AG04449 (cell line): ENCODE data around the gene PLCD3.

Experiments
- CTCF ChIA-PET: fragments of 350-600 bp; formaldehyde crosslinking; extraction: SDS; loops from one replicate; lab custom pipeline; 2021; ENCODE audit warnings: antibody characterized with exemption; lab: Yijun Ruan, JAX
- POLR2A ChIA-PET: fragments of 400-600, 350-600 bp; formaldehyde crosslinking; extraction: SDS; loops from one replicate; lab custom pipeline; 2020; ENCODE audit warnings: antibody characterized with exemption, inconsistent platforms; lab: Yijun Ruan, JAX
- DNase-seq: peaks from one replicate; pipeline ENCODE4 v3.0.0-alpha.2; 2010; ENCODE audit warnings: low read depth, low spot score
- H3K4me3 ChIP-seq: 2 replicates; pipeline ENCODE4 v1.5.1; 2011; ENCODE audit warnings: low read depth, mild to moderate bottlenecking, control low read depth, low read length
- CTCF ChIP-seq: IDR thresholded peaks from one replicate; pipeline ENCODE4 v1.5.1; 2011; ENCODE audit warnings: mild to moderate bottlenecking, moderate library complexity, low read length, control low read depth, inconsistent platforms; ENCODE audit not compliant: insufficient read depth; ENCODE audit errors: missing control alignments

PLCD3 gene

GRCh38 chr17:45104029-45104428 lies 28.3 kb downstream of the PLCD3 start:
- DNase-seq, result no peak
- ChIA-PET CTCF (interaction anchor here (0.7 to 7.6 kb wide), 8 partner anchors 8 to 82 kb away, joined by 3 to 107 read pairs (median 10); partner anchors contain the start of genes ACBD4 and PLCD3), POLR2A (interaction anchor here (1.4 kb wide), 1 partner anchor 8 kb away, joined by 3 read pairs; no protein-coding TSS in a partner anchor)
- TF ChIP-seq CTCF, result no peak
- no peak overlapping the region for H3K4me3 ChIP-seq

GRCh38 chr17:45103269-45103795 lies 29.0 kb downstream of the PLCD3 start:
- no peak overlapping the region for H3K4me3 ChIP-seq
- no peak for DNase-seq
- POLR2A ChIA-PET, result interaction anchor here (1.4 kb wide), 1 partner anchor 9 kb away, joined by 3 read pairs; no protein-coding TSS in a partner anchor
- CTCF ChIA-PET, result interaction anchor here (1.0 to 7.6 kb wide), 7 partner anchors 7 to 81 kb away, joined by 3 to 107 read pairs (median 8); partner anchors contain the start of genes ACBD4 and PLCD3
- no peak for TF ChIP-seq CTCF

GRCh38 chr17:45102856-45103255 lies 29.5 kb downstream of the PLCD3 start:
- DNase-seq, result no peak
- no peak overlapping the region for H3K4me3 ChIP-seq
- POLR2A ChIA-PET, result interaction anchor here (1.4 kb wide), 1 partner anchor 10 kb away, joined by 3 read pairs; no protein-coding TSS in a partner anchor
- TF ChIP-seq CTCF, result no peak
- CTCF ChIA-PET, result interaction anchor here (1.0 to 7.6 kb wide), 7 partner anchors 6 to 182 kb away, joined by 3 to 107 read pairs (median 6); partner anchors contain the start of genes ACBD4 and PLCD3

GRCh38 chr17:45101883-45102811 lies 30.2 kb downstream of the PLCD3 start:
- no peak for DNase-seq
- H3K4me3 ChIP-seq, result no peak overlapping the region
- ChIA-PET POLR2A (no interaction called here), CTCF (interaction anchor here (1.0 to 1.9 kb wide), 6 partner anchors 14 to 182 kb away, joined by 3 to 8 read pairs (median 4); partner anchors contain the start of gene ACBD4)
- TF ChIP-seq CTCF, result no peak

GRCh38 chr17:45101546-45101882 lies 30.8 kb downstream of the PLCD3 start:
- no peak for DNase-seq
- no peak for TF ChIP-seq CTCF
- POLR2A ChIA-PET, result no interaction called here
- H3K4me3 ChIP-seq, result no peak overlapping the region
- CTCF ChIA-PET, result interaction anchor here (1.1 to 1.3 kb wide), 2 partner anchors 79 to 181 kb away, joined by 4 to 6 read pairs; no protein-coding TSS in a partner anchor
